Smooth muscle cell (in vitro differentiated cells): ENCODE data around the gene ALKBH3. TPM values are rescaled to one million over a fixed set of nuclear protein-coding genes. Genes with fewer than 3 reads are reported as not detected.

ENCODE experiments used
- DNase-seq: peaks from one replicate; lab custom pipeline; 2025; ENCODE audit not compliant: unreplicated experiment; lab: John Stamatoyannopoulos, UW
- H2AFZ ChIP-seq: fragments of 200-600 bp; sonication (generic); 2 replicates; pipeline ENCODE4 v1.6.0; 2016; ENCODE audit warnings: antibody characterized with exemption, low read depth, mild to moderate bottlenecking
- H3F3A ChIP-seq: fragments of 200-600 bp; sonication (generic); 2 replicates; pipeline ENCODE4 v1.6.0; 2017; ENCODE audit warnings: antibody characterized with exemption, low read depth
- H3K27ac ChIP-seq: fragments of 200-600 bp; sonication (generic); 2 replicates; pipeline ENCODE4 v1.5.1; 2016; ENCODE audit warnings: low read depth, mild to moderate bottlenecking
- H3K27me3 ChIP-seq: fragments of 200-600 bp; sonication (generic); 2 replicates; pipeline ENCODE4 v1.6.1; 2016; ENCODE audit warnings: low read depth, mild to moderate bottlenecking
- H3K36me3 ChIP-seq: fragments of 200-600 bp; sonication (generic); 2 replicates; pipeline ENCODE4 v1.5.1; 2016; ENCODE audit warnings: low read depth
- H3K4me1 ChIP-seq: fragments of 200-600 bp; sonication (generic); 2 replicates; pipeline ENCODE4 v1.5.1; 2016; ENCODE audit warnings: low read depth
- H3K4me2 ChIP-seq: fragments of 200-600 bp; sonication (generic); 2 replicates; pipeline ENCODE4 v1.6.0; 2016; ENCODE audit warnings: mild to moderate bottlenecking
- H3K4me3 ChIP-seq: fragments of 200-600 bp; sonication (generic); 2 replicates; pipeline ENCODE4 v1.5.1; 2016; ENCODE audit warnings: mild to moderate bottlenecking
- H3K79me2 ChIP-seq: fragments of 200-600 bp; sonication (generic); 2 replicates; pipeline ENCODE4 v1.6.0; 2016; ENCODE audit warnings: low read depth, mild to moderate bottlenecking
- H3K9ac ChIP-seq: fragments of 200-600 bp; sonication (generic); 2 replicates; pipeline ENCODE4 v1.6.0; 2016; ENCODE audit warnings: low read depth
- H3K9me3 ChIP-seq: fragments of 200-600 bp; sonication (generic); replicated peaks from 2 replicates; pipeline ENCODE4 v1.5.1; 2016; ENCODE audit warnings: low read depth
- H4K20me1 ChIP-seq: fragments of 200-600 bp; sonication (generic); 2 replicates; pipeline ENCODE4 v1.6.0; 2016; ENCODE audit warnings: low read depth
- CTCF ChIP-seq: fragments of 200-600 bp; sonication (generic); IDR thresholded peaks from 2 replicates; pipeline ENCODE4 v1.5.1; 2017; ENCODE audit warnings: borderline replicate concordance, mild to moderate bottlenecking, antibody characterized with exemption; ENCODE audit not compliant: insufficient read depth, poor library complexity, severe bottlenecking
- WGBS: methylation state at CpG from one replicate; pipeline ENCODE4 v1.1.7; 2016; ENCODE audit warnings: low lambda C conversion rate; 5-methylcytosine and 5-hydroxymethylcytosine counted together
- polyA plus RNA-seq: library from polyadenylated mRNA; unstranded; fragments of >200 nt; fragmentation: Nextera tagmentation; extraction: Ambion mirVana; gene quantifications from 2 replicates; pipeline ENCODE4 v1.2.1, GENCODE V29; 2016
- total RNA-seq: library from RNA; depleted of rRNA; stranded (reverse); fragments of >200 nt; gene quantifications from 2 replicates; pipeline ENCODE4 v1.2.3, GENCODE V29; 2014

ALKBH3 gene
- total and polyA plus RNA-seq, 2 experiments from 2014 or later = 29.9 to 34.3 TPM

- Histone ChIP-seq H4K20me1 (no peaks in the 10 kb centered on the region), H3K4me2 (peak overlapping the region; percentile 95), H3K4me3 (peak overlapping the region; percentile 85), H3K4me1 (peaks cover 8% of the 10 kb centered on the region), H3K9ac (peak overlapping the region; percentile 90), H3K27ac (no peak overlapping the region), H3K79me2 (peaks cover 10% of the 10 kb centered on the region), H3F3A (no peaks in the 10 kb centered on the region), H3K9me3 (no peaks in the 10 kb centered on the region), H2AFZ (peak overlapping the region; percentile 99), H3K36me3 (peaks cover 6% of the 10 kb centered on the region), H3K27me3 (peaks cover 37% of the 10 kb centered on the region)
- 54% methylated on average over 13 of the region's 13 CpGs for WGBS
- no peak for TF ChIP-seq CTCF
- DNase-seq = no peak
Measured at GRCh38 chr11:43879789-43880639, 617 bp upstream of the ALKBH3 start.

- Histone ChIP-seq H3K4me1 (no peaks in the 10 kb centered on the region), H3K27ac (no peak overlapping the region), H3K79me2 (no peaks in the 10 kb centered on the region), H3K27me3 (no peaks in the 10 kb centered on the region), H3K9me3 (no peaks in the 10 kb centered on the region), H3K36me3 (peaks cover 27% of the 10 kb centered on the region), H3K9ac (no peak overlapping the region), H3K4me3 (no peak overlapping the region), H2AFZ (no peak overlapping the region), H3F3A (no peaks in the 10 kb centered on the region), H4K20me1 (no peaks in the 10 kb centered on the region), H3K4me2 (no peak overlapping the region)
- WGBS = 60% methylated on average over 3 of the region's 3 CpGs
- no peak for DNase-seq
- no peak for TF ChIP-seq CTCF
Measured at GRCh38 chr11:43892851-43893250, 12.2 kb downstream of the ALKBH3 start.

- WGBS = 83% methylated on average over 2 of the region's 2 CpGs
- Histone ChIP-seq H2AFZ (no peak overlapping the region), H3F3A (no peaks in the 10 kb centered on the region), H3K27ac (no peak overlapping the region), H4K20me1 (no peaks in the 10 kb centered on the region), H3K9me3 (no peaks in the 10 kb centered on the region), H3K4me1 (no peaks in the 10 kb centered on the region), H3K36me3 (peaks cover 27% of the 10 kb centered on the region), H3K4me3 (no peak overlapping the region), H3K4me2 (no peak overlapping the region), H3K9ac (no peak overlapping the region), H3K79me2 (no peaks in the 10 kb centered on the region), H3K27me3 (no peaks in the 10 kb centered on the region)
- DNase-seq = no peak
- no peak for TF ChIP-seq CTCF
Measured at GRCh38 chr11:43894546-43894945, 13.9 kb downstream of the ALKBH3 start.

- no peak overlapping the region for H2AFZ ChIP-seq
- no peaks in the 10 kb centered on the region for H3F3A ChIP-seq
- no peak overlapping the region for H3K4me3 ChIP-seq
- no peak for DNase-seq
- no peaks in the 10 kb centered on the region for H4K20me1 ChIP-seq
- H3K4me2 ChIP-seq = no peak overlapping the region
- no peak overlapping the region for H3K27ac ChIP-seq
- H3K79me2 ChIP-seq = no peaks in the 10 kb centered on the region
- no peaks in the 10 kb centered on the region for H3K27me3 ChIP-seq
- no peaks in the 10 kb centered on the region for H3K4me1 ChIP-seq
- no peak overlapping the region for H3K9ac ChIP-seq
- peaks cover 27% of the 10 kb centered on the region for H3K36me3 ChIP-seq
- WGBS = 100% methylated on average over 2 of the region's 2 CpGs
- no peaks in the 10 kb centered on the region for H3K9me3 ChIP-seq
- TF ChIP-seq CTCF = no peak
Measured at GRCh38 chr11:43895601-43896000, 15.0 kb downstream of the ALKBH3 start.
